HEK293 (cell line): ENCODE measurements around the gene SLC2A8.

Experiments
- CTCF ChIA-PET: fragments of 350-600 bp; formaldehyde crosslinking; extraction: SDS; loops from one replicate; lab custom pipeline; 2021; ENCODE audit warnings: antibody characterized with exemption; lab: Yijun Ruan, JAX
- POLR2A ChIA-PET: fragments of 300-600 bp; formaldehyde crosslinking; extraction: SDS; loops from one replicate; lab custom pipeline; 2020; ENCODE audit warnings: antibody characterized with exemption, inconsistent platforms; lab: Yijun Ruan, JAX
- H3K27ac ChIP-seq: fragments of 200-500 bp; sonication (Bioruptor generic); 2 replicates; pipeline ENCODE4 v1.5.1; 2014; ENCODE audit warnings: low read depth, low read length, control low read depth, inconsistent platforms; ENCODE audit errors: extremely low read depth
- H3K36me3 ChIP-seq, 2 experiments: fragments of 200-500 bp in 1 of 2; sonication (Bioruptor generic) in 1 of 2; 1 replicate in 1 of 2; 2 replicates in 1 of 2; pipeline ENCODE4 v1.5.1; 2014 to 2017; ENCODE audit warnings: inconsistent platforms in 2 of 2, low read length in 2 of 2; ENCODE audit not compliant: control insufficient read depth in 2 of 2, insufficient read depth in 1 of 2
- H3K4me1 ChIP-seq: fragments of 200-500 bp; sonication (Bioruptor generic); 2 replicates; pipeline ENCODE4 v1.5.1; 2014; ENCODE audit warnings: mild to moderate bottlenecking, low read length, inconsistent platforms; ENCODE audit not compliant: control insufficient read depth, insufficient read depth
- H3K4me3 ChIP-seq: 2 replicates; pipeline ENCODE4 v1.5.1; 2011; ENCODE audit warnings: low read depth, mild to moderate bottlenecking, control low read depth, low read length, moderate library complexity
- H3K9me3 ChIP-seq: fragments of 200-500 bp; sonication (Bioruptor generic); 2 replicates; pipeline ENCODE4 v1.5.1; 2014; ENCODE audit warnings: low read depth, low read length, inconsistent platforms; ENCODE audit not compliant: control insufficient read depth, insufficient read depth
- AEBP2 ChIP-seq: fragments of 450-650 bp; formaldehyde crosslinking; IDR thresholded peaks from 2 replicates; pipeline ENCODE4 v1.5.1; 2016; ENCODE audit warnings: missing biosample characterization, missing genetic modification characterization, borderline replicate concordance
- BCL11B ChIP-seq: fragments of 450-650 bp; formaldehyde crosslinking; IDR thresholded peaks from 2 replicates; pipeline ENCODE4 v1.5.1; 2016; ENCODE audit warnings: low read depth, missing biosample characterization, missing genetic modification characterization
- HIC1 ChIP-seq: fragments of 450-650 bp; formaldehyde crosslinking; IDR thresholded peaks from 2 replicates; pipeline ENCODE4 v1.5.1; 2016; ENCODE audit warnings: missing biosample characterization, missing genetic modification characterization
- INSM2 ChIP-seq: fragments of 450-650 bp; formaldehyde crosslinking; IDR thresholded peaks from 2 replicates; pipeline ENCODE4 v1.5.1; 2016; ENCODE audit warnings: missing biosample characterization, missing genetic modification characterization
- KLF8 ChIP-seq: fragments of 450-650 bp; formaldehyde crosslinking; IDR thresholded peaks from 2 replicates; pipeline ENCODE4 v1.5.1; 2016; ENCODE audit warnings: missing biosample characterization, missing genetic modification characterization
- PRDM6 ChIP-seq: fragments of 450-650 bp; formaldehyde crosslinking; IDR thresholded peaks from 2 replicates; pipeline ENCODE4 v1.5.1; 2017; ENCODE audit warnings: missing biosample characterization, missing genetic modification characterization
- TSHZ1 ChIP-seq: fragments of 450-650 bp; formaldehyde crosslinking; IDR thresholded peaks from 2 replicates; pipeline ENCODE4 v1.5.1; 2016; ENCODE audit warnings: missing biosample characterization, missing genetic modification characterization, borderline replicate concordance
- ZIC2 ChIP-seq: fragments of 450-650 bp; formaldehyde crosslinking; IDR thresholded peaks from 2 replicates; pipeline ENCODE4 v1.5.1; 2016; ENCODE audit warnings: missing biosample characterization, missing genetic modification characterization
- ZNF114 ChIP-seq: fragments of 450-650 bp; formaldehyde crosslinking; IDR thresholded peaks from 2 replicates; pipeline ENCODE4 v1.5.0; 2017; ENCODE audit warnings: missing biosample characterization, missing genetic modification characterization
- ZNF132 ChIP-seq: fragments of 450-650 bp; formaldehyde crosslinking; IDR thresholded peaks from 2 replicates; pipeline ENCODE4 v1.5.1; 2017; ENCODE audit warnings: missing biosample characterization, missing genetic modification characterization, borderline replicate concordance
- ZNF26 ChIP-seq: fragments of 450-650 bp; formaldehyde crosslinking; IDR thresholded peaks from 2 replicates; pipeline ENCODE4 v1.5.1; 2016; ENCODE audit warnings: missing biosample characterization, missing genetic modification characterization
- ZNF335 ChIP-seq: fragments of 450-650 bp; formaldehyde crosslinking; conservative IDR thresholded peaks from 2 replicates; pipeline ENCODE4 v1.5.1; 2016; ENCODE audit warnings: missing biosample characterization, missing genetic modification characterization
- ZNF398 ChIP-seq: fragments of 450-650 bp; formaldehyde crosslinking; IDR thresholded peaks from 2 replicates; pipeline ENCODE4 v1.5.1; 2017; ENCODE audit warnings: missing biosample characterization, missing genetic modification characterization
- ZNF488 ChIP-seq: fragments of 450-650 bp; formaldehyde crosslinking; IDR thresholded peaks from 2 replicates; pipeline ENCODE4 v1.5.1; 2016; ENCODE audit warnings: missing biosample characterization, missing genetic modification characterization
- ZNF623 ChIP-seq: fragments of 450-650 bp; formaldehyde crosslinking; IDR thresholded peaks from 2 replicates; pipeline ENCODE4 v1.5.1; 2016; ENCODE audit warnings: missing biosample characterization, missing genetic modification characterization
- ZNF776 ChIP-seq: fragments of 450-650 bp; formaldehyde crosslinking; IDR thresholded peaks from 2 replicates; pipeline ENCODE4 v1.5.0; 2017; ENCODE audit warnings: missing biosample characterization, missing genetic modification characterization, borderline replicate concordance

The SLC2A8 gene

GRCh38 chr9:127415657-127416056 lies 18.7 kb downstream of the SLC2A8 start (continued):
- TF ChIP-seq AEBP2 (tag by site-specific recombination) (no peak), ZNF335 (tag by site-specific recombination) (no peak), PRDM6 (tag by site-specific recombination) (no peak), ZIC2 (no peak)
- TF ChIP-seq, all 188 proteins: peak for 0

GRCh38 chr9:127417131-127418036 lies 20.4 kb downstream of the SLC2A8 start:
- H3K9me3 ChIP-seq: no peaks in the 10 kb centered on the region
- CTCF ChIA-PET: interaction anchor here (0.6 to 2.0 kb wide), 8 partner anchors 13 to 212 kb away, joined by 3 to 5 read pairs (median 3); no protein-coding TSS in a partner anchor
- H3K36me3 ChIP-seq: no peaks in the 10 kb centered on the region; a peak in 1 of 3 replicates
- no peak overlapping the region for H3K27ac ChIP-seq
- POLR2A ChIA-PET: interaction anchor here (0.5 to 1.2 kb wide), 2 partner anchors 21 to 161 kb away, joined by 4 to 8 read pairs; no protein-coding TSS in a partner anchor
- no peaks in the 10 kb centered on the region for H3K4me1 ChIP-seq
- H3K4me3 ChIP-seq: no peak overlapping the region
- TF ChIP-seq ZNF776 (tag by site-specific recombination): no peak
- no peak for TF ChIP-seq ZNF26 (tag by site-specific recombination)
- TF ChIP-seq INSM2 (tag by site-specific recombination): no peak
- TF ChIP-seq ZNF398 (tag by site-specific recombination): no peak
- TF ChIP-seq BCL11B (tag by site-specific recombination): no peak
- no peak for TF ChIP-seq HIC1 (tag by site-specific recombination)
- TF ChIP-seq ZNF488: no peak
- no peak for TF ChIP-seq ZNF114 (tag by site-specific recombination)
- TF ChIP-seq ZNF623 (tag by site-specific recombination): no peak
- no peak for TF ChIP-seq KLF8 (tag by site-specific recombination)
- no peak for TF ChIP-seq ZNF132 (tag by site-specific recombination)
- no peak for TF ChIP-seq TSHZ1 (tag by site-specific recombination)
